Vagina (tissue), 2 donors: ENCODE results near the gene SRGAP2B.
"Not testable (repeated sequence)": the region's sequence is repeated elsewhere in the genome, so short reads cannot be mapped to it uniquely, and the experiment has no call there.

Experiments
- POLR2A ChIP-seq, 2 donors: fragments of 450-650 bp; IDR thresholded peaks; one replicate each; pipeline ENCODE4 v1.6.1; 2017; ENCODE audit warnings: antibody characterized with exemption in 2 of 2, mild to moderate bottlenecking in 2 of 2, moderate library complexity in 2 of 2
- TF ChIP-seq, protein P1 (sequence below), 3 experiments: fragments of 450-650 bp in 2 of 3; fragments of 200-600 bp in 1 of 3; sonication (generic) in 1 of 3; IDR thresholded peaks; one replicate each; pipeline ENCODE4 v1.5.1; 2017 to 2019; ENCODE audit warnings: antibody characterized with exemption in 3 of 3, mild to moderate bottlenecking in 2 of 3, moderate library complexity in 2 of 3

DNA sequence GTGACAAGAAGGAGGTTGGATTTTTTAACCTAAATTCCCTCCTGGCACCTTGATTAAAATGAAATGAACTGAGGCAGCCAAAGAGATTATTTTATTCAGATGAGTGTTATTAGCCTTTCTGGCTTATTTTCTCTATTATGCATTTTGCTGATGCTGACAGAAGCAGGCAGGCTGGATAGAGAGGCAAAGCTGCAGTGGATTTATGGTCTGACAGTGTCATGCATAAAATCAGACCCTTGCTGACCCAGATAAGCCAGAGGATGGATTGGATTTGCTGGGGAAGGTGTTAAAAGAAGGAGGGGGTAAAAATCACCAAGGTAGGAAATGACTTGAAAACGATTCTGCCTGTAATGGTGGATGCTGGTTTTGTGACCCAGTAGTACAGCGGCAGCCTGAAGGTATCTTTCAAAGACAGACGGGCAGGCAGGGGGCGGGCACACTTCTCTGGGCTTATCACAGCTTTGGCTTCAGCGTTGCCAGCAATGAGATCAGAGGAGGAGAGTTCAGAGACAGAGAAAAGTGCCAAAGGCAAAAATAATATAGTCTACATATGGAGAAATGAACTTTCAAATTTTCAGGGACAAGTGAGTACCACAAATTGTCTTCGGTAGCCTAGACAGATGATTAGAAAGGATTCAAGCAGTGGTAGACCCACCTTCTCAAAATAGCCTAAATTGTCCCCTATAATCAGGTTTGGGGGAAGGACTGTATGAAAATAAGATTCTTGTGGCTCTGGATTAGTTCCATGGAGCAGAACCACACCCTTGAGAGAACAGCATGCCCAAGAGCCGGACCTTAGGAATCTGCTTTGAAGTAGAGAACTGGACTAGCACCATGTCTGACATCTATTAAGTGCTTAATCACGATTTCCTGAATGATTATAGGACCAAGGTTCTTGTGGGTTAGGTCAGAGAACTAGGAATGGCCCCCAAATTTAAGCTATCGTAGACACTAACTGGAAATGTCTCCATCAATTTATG, 133.2 kb downstream of the SRGAP2B start:
- TF ChIP-seq, protein P1, sequence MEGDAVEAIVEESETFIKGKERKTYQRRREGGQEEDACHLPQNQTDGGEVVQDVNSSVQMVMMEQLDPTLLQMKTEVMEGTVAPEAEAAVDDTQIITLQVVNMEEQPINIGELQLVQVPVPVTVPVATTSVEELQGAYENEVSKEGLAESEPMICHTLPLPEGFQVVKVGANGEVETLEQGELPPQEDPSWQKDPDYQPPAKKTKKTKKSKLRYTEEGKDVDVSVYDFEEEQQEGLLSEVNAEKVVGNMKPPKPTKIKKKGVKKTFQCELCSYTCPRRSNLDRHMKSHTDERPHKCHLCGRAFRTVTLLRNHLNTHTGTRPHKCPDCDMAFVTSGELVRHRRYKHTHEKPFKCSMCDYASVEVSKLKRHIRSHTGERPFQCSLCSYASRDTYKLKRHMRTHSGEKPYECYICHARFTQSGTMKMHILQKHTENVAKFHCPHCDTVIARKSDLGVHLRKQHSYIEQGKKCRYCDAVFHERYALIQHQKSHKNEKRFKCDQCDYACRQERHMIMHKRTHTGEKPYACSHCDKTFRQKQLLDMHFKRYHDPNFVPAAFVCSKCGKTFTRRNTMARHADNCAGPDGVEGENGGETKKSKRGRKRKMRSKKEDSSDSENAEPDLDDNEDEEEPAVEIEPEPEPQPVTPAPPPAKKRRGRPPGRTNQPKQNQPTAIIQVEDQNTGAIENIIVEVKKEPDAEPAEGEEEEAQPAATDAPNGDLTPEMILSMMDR (IDR thresholded peaks at IDR 0.05), result not testable (repeated sequence)
- not testable (repeated sequence) for TF ChIP-seq POLR2A (IDR thresholded peaks at IDR 0.05)
